ENCODE measurements around the gene OR4K14. TPM values are rescaled to one million over a fixed set of nuclear protein-coding genes. Genes with fewer than 3 reads are reported as not detected.
"Not testable (repeated sequence)": the region's sequence is repeated elsewhere in the genome, so short reads cannot be mapped to it uniquely, and the experiment has no call there.

The OR4K14 gene
- total and polyA plus RNA-seq, 4 donors: not detected

- H3K36me3 ChIP-seq (ENCODE audit: control insufficient read depth in 4 of 4, insufficient read depth in 4 of 4, low read length in 4 of 4): no peaks in the 10 kb centered on the region
- ATAC-seq (ENCODE audit: insufficient read depth, low FRiP score) (no peak), DNase-seq (no peak)
- H3K9ac ChIP-seq (ENCODE audit: insufficient read depth in 1 of 2, low read length in 2 of 2): no peak within 1 kb of the TSS
- H3K27me3 ChIP-seq (ENCODE audit: control insufficient read depth in 3 of 3, insufficient read depth in 3 of 3, low read length in 2 of 3): no peaks in the 10 kb centered on the region
- WGBS, 2 donors: 94 to 97% methylated on average over 3 of the region's 3 CpGs
- no peak within 1 kb of the TSS for H3K27ac ChIP-seq (ENCODE audit: low read depth in 1 of 2, low read length in 1 of 2)
- TF ChIP-seq CTCF (IDR thresholded peaks at IDR 0.05; ENCODE audit: control extremely low read depth, extremely low read depth): no peak
- H3K9me3 ChIP-seq (ENCODE audit: control insufficient read depth in 4 of 4, insufficient read depth in 3 of 4, low read length in 3 of 4): no peaks in the 10 kb centered on the region
- no peaks in the 10 kb centered on the region for H3K4me1 ChIP-seq (ENCODE audit: control insufficient read depth in 5 of 5, insufficient read depth in 5 of 5, low read length in 5 of 5)
- no peak within 1 kb of the TSS for H3K4me3 ChIP-seq
Observed at GRCh38 chr14:19975291-19975690, 43.8 kb downstream of the OR4K14 start, which contains the start of gene OR4K15. OR4K15 (plus strand) TSS chr14:19975591; CDS start chr14:19975591, 0 bp downstream.

GRCh38 chr14:19974844-19975243 lies 44.3 kb downstream of the OR4K14 start:
- WGBS, 2 donors: 69 to 82% methylated on average over 1 of the region's 1 CpG

DNA sequence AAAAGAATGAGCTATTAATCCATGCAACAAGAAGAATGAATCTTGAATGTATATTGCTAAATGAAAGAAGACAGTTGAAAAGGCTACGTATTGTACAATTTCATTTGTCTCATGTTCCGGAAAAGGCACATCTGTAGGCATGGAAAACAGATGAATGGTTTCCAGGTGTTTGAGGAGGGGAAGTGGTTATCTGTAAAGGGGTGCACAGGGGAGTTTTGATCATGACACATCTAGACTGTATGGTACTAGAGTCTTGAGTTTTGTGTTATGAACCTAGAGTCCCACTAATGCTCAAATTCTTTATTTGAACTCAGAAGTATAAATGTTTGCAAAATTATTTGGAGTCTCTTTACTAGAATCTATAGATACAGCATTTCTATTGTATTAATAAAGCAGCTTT lies 49.4 kb downstream of the OR4K14 start:
- not testable (repeated sequence) for H3K27ac ChIP-seq (ENCODE audit: low read depth in 1 of 2, low read length in 1 of 2); H3K4me1 ChIP-seq (ENCODE audit: control insufficient read depth in 5 of 5, insufficient read depth in 5 of 5, low read length in 5 of 5); DNase-seq; H3K9ac ChIP-seq (ENCODE audit: insufficient read depth in 1 of 2, low read length in 2 of 2); H3K4me3 ChIP-seq; H3K36me3 ChIP-seq (ENCODE audit: control insufficient read depth in 4 of 4, insufficient read depth in 4 of 4, low read length in 4 of 4); H3K9me3 ChIP-seq (ENCODE audit: control insufficient read depth in 4 of 4, insufficient read depth in 3 of 4, low read length in 3 of 4); H3K27me3 ChIP-seq (ENCODE audit: control insufficient read depth in 3 of 3, insufficient read depth in 3 of 3, low read length in 2 of 3); ATAC-seq (ENCODE audit: insufficient read depth, low FRiP score)
- WGBS, 2 donors: 64 to 65% methylated on average over 2 of the region's 2 CpGs

More at GRCh38 chr14:19974844-19975243, 44.3 kb downstream of the OR4K14 start:
- no peak for TF ChIP-seq CTCF (IDR thresholded peaks at IDR 0.05; ENCODE audit: control extremely low read depth, extremely low read depth)
- no peak overlapping the region for H3K9ac ChIP-seq (ENCODE audit: insufficient read depth in 1 of 2, low read length in 2 of 2)
- DNase-seq: no peak
- H3K4me1 ChIP-seq (ENCODE audit: control insufficient read depth in 5 of 5, insufficient read depth in 5 of 5, low read length in 5 of 5): no peaks in the 10 kb centered on the region
- H3K27ac ChIP-seq (ENCODE audit: low read depth in 1 of 2, low read length in 1 of 2): no peak overlapping the region
- no peaks in the 10 kb centered on the region for H3K27me3 ChIP-seq (ENCODE audit: control insufficient read depth in 3 of 3, insufficient read depth in 3 of 3, low read length in 2 of 3)
- H3K9me3 ChIP-seq (ENCODE audit: control insufficient read depth in 4 of 4, insufficient read depth in 3 of 4, low read length in 3 of 4): no peaks in the 10 kb centered on the region
- H3K4me3 ChIP-seq: no peak overlapping the region
- H3K36me3 ChIP-seq (ENCODE audit: control insufficient read depth in 4 of 4, insufficient read depth in 4 of 4, low read length in 4 of 4): no peaks in the 10 kb centered on the region
- no peak for ATAC-seq (ENCODE audit: insufficient read depth, low FRiP score)

Other genes with a start within 250 kb of the OR4K14 start
- gene OR4M1, start 245.8 kb downstream of the OR4K14 start, total RNA-seq: not detected
- not detected for gene OR4M1, start 245.8 kb downstream of the OR4K14 start, polyA plus RNA-seq
- gene OR4N2, start 215.5 kb downstream of the OR4K14 start, total RNA-seq: not detected
- gene OR4N2, start 215.5 kb downstream of the OR4K14 start, polyA plus RNA-seq: under 1 TPM in 1 of 2 donors, not detected in 1; 0.02 TPM
- not detected for gene OR4K2, start 144.2 kb downstream of the OR4K14 start, total RNA-seq
- not detected for gene OR4K2, start 144.2 kb downstream of the OR4K14 start, polyA plus RNA-seq
- not detected for gene OR4K5, start 98.7 kb downstream of the OR4K14 start, total RNA-seq
- gene OR4K5, start 98.7 kb downstream of the OR4K14 start, polyA plus RNA-seq: not detected
- gene OR4K1, start 88.4 kb downstream of the OR4K14 start, total RNA-seq: not detected
- not detected for gene OR4K1, start 88.4 kb downstream of the OR4K14 start, polyA plus RNA-seq
- not detected for gene OR4K15, start 43.7 kb downstream of the OR4K14 start, total RNA-seq
- gene OR4K15, start 43.7 kb downstream of the OR4K14 start, polyA plus RNA-seq: not detected
- gene OR4Q2, start 17.1 kb downstream of the OR4K14 start, total RNA-seq: not detected
- gene OR4Q2, start 17.1 kb downstream of the OR4K14 start, polyA plus RNA-seq: not detected
- gene OR4K13, start 16.7 kb upstream of the OR4K14 start, total RNA-seq: under 1 TPM in 1 of 2 donors, not detected in 1; 0.06 TPM
- not detected for gene OR4K13, start 16.7 kb upstream of the OR4K14 start, polyA plus RNA-seq
- gene OR4L1, start 40.7 kb upstream of the OR4K14 start, total RNA-seq: not detected
- not detected for gene OR4L1, start 40.7 kb upstream of the OR4K14 start, polyA plus RNA-seq
- gene OR4K17, start 91.4 kb upstream of the OR4K14 start, total RNA-seq: not detected
- gene OR4K17, start 91.4 kb upstream of the OR4K14 start, polyA plus RNA-seq: not detected
- gene OR4N5, start 119.5 kb upstream of the OR4K14 start, total RNA-seq: not detected
- not detected for gene OR4N5, start 119.5 kb upstream of the OR4K14 start, polyA plus RNA-seq
- not detected for gene OR11G2, start 171.6 kb upstream of the OR4K14 start, total RNA-seq
- gene OR11G2, start 171.6 kb upstream of the OR4K14 start, polyA plus RNA-seq: not detected
- gene OR11H6, start 204.4 kb upstream of the OR4K14 start, total RNA-seq: not detected
- not detected for gene OR11H6, start 204.4 kb upstream of the OR4K14 start, polyA plus RNA-seq
- not detected for gene OR11H7, start 209.7 kb upstream of the OR4K14 start, total RNA-seq
- not detected for gene OR11H7, start 209.7 kb upstream of the OR4K14 start, polyA plus RNA-seq
- gene OR11H4, start 220.0 kb upstream of the OR4K14 start, total RNA-seq: not detected
- gene OR11H4, start 220.0 kb upstream of the OR4K14 start, polyA plus RNA-seq: not detected

All from lung (tissue), 12 donors.